Loucy (cell line): ENCODE results near the gene CDCP2.

Experiments used
- EZH2phosphoT487 ChIP-seq: fragments of 200-600 bp; IDR thresholded peaks from 2 replicates; pipeline ENCODE4 v1.6.1; 2018; ENCODE audit warnings: antibody characterized with exemption, mild to moderate bottlenecking, moderate library complexity, borderline replicate concordance
- TF ChIP-seq, protein P1 (sequence below): fragments of 200-600 bp; sonication (generic); conservative IDR thresholded peaks from 2 replicates; pipeline ENCODE4 v1.5.1; 2014; ENCODE audit warnings: mild to moderate bottlenecking, antibody characterized with exemption, low read length

DNA sequence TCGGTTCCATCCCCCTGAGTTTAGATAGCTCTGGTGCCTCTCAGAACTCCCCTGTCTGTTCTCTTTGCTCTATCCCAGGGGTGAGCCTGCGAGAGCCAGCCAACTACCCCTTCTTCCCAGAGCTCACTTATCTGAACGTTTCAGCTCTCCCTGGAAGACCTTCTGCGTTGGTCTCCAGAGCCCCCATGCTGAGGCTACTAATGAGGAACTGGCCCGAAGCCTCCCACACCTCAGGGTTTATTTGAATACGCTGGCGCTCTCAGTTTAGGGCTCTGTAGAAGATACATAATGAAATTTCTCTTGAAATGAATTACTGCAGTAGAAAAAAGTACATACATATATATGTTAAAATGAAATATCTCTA is 55.9 kb downstream of the CDCP2 start:
- TF ChIP-seq, protein P1, sequence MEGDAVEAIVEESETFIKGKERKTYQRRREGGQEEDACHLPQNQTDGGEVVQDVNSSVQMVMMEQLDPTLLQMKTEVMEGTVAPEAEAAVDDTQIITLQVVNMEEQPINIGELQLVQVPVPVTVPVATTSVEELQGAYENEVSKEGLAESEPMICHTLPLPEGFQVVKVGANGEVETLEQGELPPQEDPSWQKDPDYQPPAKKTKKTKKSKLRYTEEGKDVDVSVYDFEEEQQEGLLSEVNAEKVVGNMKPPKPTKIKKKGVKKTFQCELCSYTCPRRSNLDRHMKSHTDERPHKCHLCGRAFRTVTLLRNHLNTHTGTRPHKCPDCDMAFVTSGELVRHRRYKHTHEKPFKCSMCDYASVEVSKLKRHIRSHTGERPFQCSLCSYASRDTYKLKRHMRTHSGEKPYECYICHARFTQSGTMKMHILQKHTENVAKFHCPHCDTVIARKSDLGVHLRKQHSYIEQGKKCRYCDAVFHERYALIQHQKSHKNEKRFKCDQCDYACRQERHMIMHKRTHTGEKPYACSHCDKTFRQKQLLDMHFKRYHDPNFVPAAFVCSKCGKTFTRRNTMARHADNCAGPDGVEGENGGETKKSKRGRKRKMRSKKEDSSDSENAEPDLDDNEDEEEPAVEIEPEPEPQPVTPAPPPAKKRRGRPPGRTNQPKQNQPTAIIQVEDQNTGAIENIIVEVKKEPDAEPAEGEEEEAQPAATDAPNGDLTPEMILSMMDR: no peak
- no peak for TF ChIP-seq EZH2phosphoT487
